OCI-LY7 (cell line): ENCODE data around the gene PRPSAP2. TPM values are rescaled to one million over a fixed set of nuclear protein-coding genes. Genes with fewer than 3 reads are reported as not detected.

Experiments
- BruUV-seq: library from RNA; stranded (reverse); fragments of 400-500 nt; replicated peaks from 2 replicates; lab custom pipeline; 2021; lab: Mats Ljungman, UMichigan
- CTCF ChIA-PET: fragments of 300-600 bp; sonication (Branson Sonifier 250); formaldehyde crosslinking; loops from one replicate; lab custom pipeline; 2022; ENCODE audit warnings: antibody characterized with exemption; ENCODE audit not compliant: unreplicated experiment; lab: Charles Lee
- POLR2A ChIA-PET: fragments of 300-600 bp; sonication (Branson Sonifier 250); formaldehyde crosslinking; loops from one replicate; lab custom pipeline; 2022; ENCODE audit warnings: antibody characterized with exemption; lab: Charles Lee
- DNase-seq: peaks from one replicate; pipeline ENCODE4 v3.0.0-alpha.2; 2015; ENCODE audit warnings: low spot score
- H2AFZ ChIP-seq: fragments of 200-600 bp; sonication (generic), shearing (Covaris generic); 2 replicates; pipeline ENCODE4 v1.6.1; 2014; ENCODE audit warnings: mild to moderate bottlenecking, antibody characterized with exemption, low read length, moderate library complexity
- H3K27ac ChIP-seq: fragments of 200-600 bp; sonication (generic); 2 replicates; pipeline ENCODE4 v1.5.1; 2014; ENCODE audit warnings: mixed run types, low read depth, mild to moderate bottlenecking, moderate library complexity, low read length, inconsistent platforms; ENCODE audit not compliant: poor library complexity, severe bottlenecking
- H3K36me3 ChIP-seq: fragments of 200-600 bp; sonication (generic); 2 replicates; pipeline ENCODE4 v1.6.1; 2014; ENCODE audit warnings: mild to moderate bottlenecking, antibody characterized with exemption, low read length, moderate library complexity, mixed read lengths; ENCODE audit not compliant: insufficient read depth
- H3K4me1 ChIP-seq: fragments of 200-600 bp; sonication (generic); 2 replicates; pipeline ENCODE4 v1.5.1; 2014; ENCODE audit warnings: mild to moderate bottlenecking, low read length; ENCODE audit not compliant: insufficient read depth, poor library complexity, severe bottlenecking
- H3K4me2 ChIP-seq: fragments of 200-600 bp; sonication (generic); 2 replicates; pipeline ENCODE4 v1.6.1; 2014; ENCODE audit warnings: mild to moderate bottlenecking, low read length
- H3K4me3 ChIP-seq: fragments of 200-600 bp; sonication (generic); 2 replicates; pipeline ENCODE4 v1.5.1; 2014; ENCODE audit warnings: mild to moderate bottlenecking, low read depth, low read length; ENCODE audit not compliant: poor library complexity, severe bottlenecking
- H3K79me2 ChIP-seq: fragments of 200-600 bp; sonication (generic); 2 replicates; pipeline ENCODE4 v1.6.1; 2016; ENCODE audit warnings: low read depth, mild to moderate bottlenecking, low read length, moderate library complexity, mixed read lengths; ENCODE audit not compliant: insufficient read depth
- H3K9me2 ChIP-seq: fragments of 200-600 bp; sonication (generic); 2 replicates; pipeline ENCODE4 v1.6.1; 2016; ENCODE audit warnings: mild to moderate bottlenecking, low read length, mixed read lengths; ENCODE audit not compliant: insufficient read depth
- H3K9me3 ChIP-seq: fragments of 200-600 bp; sonication (generic); 2 replicates; pipeline ENCODE4 v1.6.1; 2014; ENCODE audit warnings: mild to moderate bottlenecking, mixed run types, low read length, mixed read lengths
- H4K20me1 ChIP-seq: fragments of 200-600 bp; sonication (generic); 2 replicates; pipeline ENCODE4 v1.6.1; 2014; ENCODE audit warnings: mild to moderate bottlenecking, antibody characterized with exemption, low read length, moderate library complexity, mixed read lengths; ENCODE audit not compliant: insufficient read depth
- EZH2phosphoT487 ChIP-seq: fragments of 200-600 bp; sonication (generic); IDR thresholded peaks from 2 replicates; pipeline ENCODE4 v1.6.1; 2018; ENCODE audit warnings: low read depth, borderline replicate concordance, mild to moderate bottlenecking, mixed run types, antibody characterized with exemption, low read length, moderate library complexity, mixed read lengths
- intact Hi-C: fragments of 100-400 bp; cut with micrococcal nuclease; formaldehyde crosslinking; loops from one replicate; pipeline ENCODE4 v1.10.0; 2022; ENCODE audit not compliant: unreplicated experiment
- total RNA-seq, 2 experiments: library from RNA; depleted of rRNA in 1 of 2; stranded (reverse); fragments of >200 nt in 1 of 2; shearing (Covaris generic) in 1 of 2; gene quantifications; 2 replicates each; pipeline ENCODE4 v1.2.3, GENCODE V29; 2014 to 2022
- TF ChIP-seq, protein P1 (sequence below): fragments of 200-600 bp; sonication (generic); conservative IDR thresholded peaks from 2 replicates; pipeline ENCODE4 v1.5.1; 2014; ENCODE audit warnings: mild to moderate bottlenecking, antibody characterized with exemption, low read length, moderate library complexity, mixed read lengths

PRPSAP2 gene
- total RNA-seq, 2 experiments from 2014 or later: 59.3 to 90.2 TPM

- Histone ChIP-seq H3K27ac (no peak overlapping the region), H3K9me2 (no peaks in the 10 kb centered on the region), H3K4me2 (no peak overlapping the region), H3K9me3 (no peaks in the 10 kb centered on the region), H3K79me2 (no peaks in the 10 kb centered on the region), H3K4me1 (no peaks in the 10 kb centered on the region), H2AFZ (no peak overlapping the region; the same call in 1 of the 2 replicates), H3K4me3 (no peak overlapping the region), H3K36me3 (no peaks in the 10 kb centered on the region), H4K20me1 (no peaks in the 10 kb centered on the region)
- no peak for DNase-seq
- ChIA-PET CTCF (no interaction called here), POLR2A (interaction anchor here (0.9 to 1.1 kb wide), 2 partner anchors 11 to 16 kb away, joined by 3 to 4 read pairs; no protein-coding TSS in a partner anchor)
- no TSS peak for BruUV-seq
- no peak for TF ChIP-seq EZH2phosphoT487
- TF ChIP-seq, protein P1, sequence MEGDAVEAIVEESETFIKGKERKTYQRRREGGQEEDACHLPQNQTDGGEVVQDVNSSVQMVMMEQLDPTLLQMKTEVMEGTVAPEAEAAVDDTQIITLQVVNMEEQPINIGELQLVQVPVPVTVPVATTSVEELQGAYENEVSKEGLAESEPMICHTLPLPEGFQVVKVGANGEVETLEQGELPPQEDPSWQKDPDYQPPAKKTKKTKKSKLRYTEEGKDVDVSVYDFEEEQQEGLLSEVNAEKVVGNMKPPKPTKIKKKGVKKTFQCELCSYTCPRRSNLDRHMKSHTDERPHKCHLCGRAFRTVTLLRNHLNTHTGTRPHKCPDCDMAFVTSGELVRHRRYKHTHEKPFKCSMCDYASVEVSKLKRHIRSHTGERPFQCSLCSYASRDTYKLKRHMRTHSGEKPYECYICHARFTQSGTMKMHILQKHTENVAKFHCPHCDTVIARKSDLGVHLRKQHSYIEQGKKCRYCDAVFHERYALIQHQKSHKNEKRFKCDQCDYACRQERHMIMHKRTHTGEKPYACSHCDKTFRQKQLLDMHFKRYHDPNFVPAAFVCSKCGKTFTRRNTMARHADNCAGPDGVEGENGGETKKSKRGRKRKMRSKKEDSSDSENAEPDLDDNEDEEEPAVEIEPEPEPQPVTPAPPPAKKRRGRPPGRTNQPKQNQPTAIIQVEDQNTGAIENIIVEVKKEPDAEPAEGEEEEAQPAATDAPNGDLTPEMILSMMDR: no peak
- intact Hi-C loops: loop anchor here (10.0 kb wide), 1 partner anchor 66 kb away; the partner anchor contains the start of gene FAM83G
These were observed 80.7 kb downstream of the PRPSAP2 start for GRCh38 chr17:18938692-18939023.

- Histone ChIP-seq H2AFZ (peak overlapping the region; percentile 62), H3K36me3 (no peaks in the 10 kb centered on the region), H3K9me2 (no peaks in the 10 kb centered on the region), H3K9me3 (no peaks in the 10 kb centered on the region), H3K4me1 (peaks cover 12% of the 10 kb centered on the region), H3K4me2 (peak overlapping the region; percentile 49), H3K79me2 (no peaks in the 10 kb centered on the region), H4K20me1 (no peaks in the 10 kb centered on the region), H3K27ac (no peak overlapping the region), H3K4me3 (no peak overlapping the region)
- intact Hi-C loops: no loop called here
- CTCF ChIA-PET: no interaction called here
- POLR2A ChIA-PET: interaction anchor here (0.6 to 1.4 kb wide), 2 partner anchors 9 to 29 kb away, joined by 3 read pairs; no protein-coding TSS in a partner anchor
- no TSS peak for BruUV-seq
- no peak for TF ChIP-seq EZH2phosphoT487
- TF ChIP-seq, protein P1: no peak
- DNase-seq: peak; percentile 43
These were observed 86.7 kb downstream of the PRPSAP2 start for GRCh38 chr17:18944646-18945045.

DNA sequence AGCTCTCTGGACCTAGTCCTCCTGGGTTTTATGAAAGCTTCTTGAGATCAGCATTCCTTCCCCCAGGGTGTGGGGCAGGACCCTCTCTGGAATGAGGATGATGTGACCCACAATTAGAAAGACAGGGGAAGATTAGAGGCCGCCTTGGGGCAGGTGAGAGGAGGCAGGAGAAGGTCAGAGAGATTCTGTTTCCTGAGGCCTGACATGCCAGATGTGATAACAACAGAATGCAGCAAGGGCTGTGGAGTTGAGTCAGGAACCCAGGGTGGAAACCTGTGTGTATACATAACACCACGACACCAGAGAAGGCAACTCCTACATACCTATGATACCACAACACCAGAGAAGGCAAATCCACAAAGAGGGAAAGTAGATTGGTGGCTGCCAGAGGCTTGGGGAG lies 88.6 kb downstream of the PRPSAP2 start:
- Histone ChIP-seq H3K4me3 (no peak overlapping the region), H3K79me2 (no peaks in the 10 kb centered on the region), H3K36me3 (no peaks in the 10 kb centered on the region), H3K27ac (no peak overlapping the region), H4K20me1 (no peaks in the 10 kb centered on the region), H3K9me2 (no peaks in the 10 kb centered on the region), H3K4me2 (no peak overlapping the region), H2AFZ (no peak overlapping the region), H3K4me1 (peaks cover 12% of the 10 kb centered on the region), H3K9me3 (no peaks in the 10 kb centered on the region)
- ChIA-PET POLR2A (no interaction called here), CTCF (no interaction called here)
- no peak for DNase-seq
- intact Hi-C loops: no loop called here
- BruUV-seq: no TSS peak
- TF ChIP-seq EZH2phosphoT487: no peak
